SK-N-SH (cell line): ENCODE measurements around the gene TMEM170B. TPM values are rescaled to one million over a fixed set of nuclear protein-coding genes. Genes with fewer than 3 reads are reported as not detected.
A peak's percentile ranks its signal among the peaks of the same experiment; 100 is the strongest.

Experiments
- CTCF ChIA-PET: fragments of 300-600, 350-600 bp; formaldehyde crosslinking; extraction: SDS; loops from one replicate; lab custom pipeline; 2021; lab: Yijun Ruan, JAX
- POLR2A ChIA-PET: fragments of 350-600 bp; sonication (Branson Sonifier 250); formaldehyde crosslinking; extraction: SDS; loops from one replicate; lab custom pipeline; 2020; ENCODE audit warnings: antibody characterized with exemption, inconsistent platforms; lab: Yijun Ruan, JAX
- DNase-seq: peaks from one replicate; pipeline ENCODE4 v3.0.0; 2012
- H2AFZ ChIP-seq: fragments of 200-600 bp; sonication (generic); 2 replicates; pipeline ENCODE4 v1.8.1; 2016; ENCODE audit warnings: antibody characterized with exemption, mild to moderate bottlenecking, low read depth
- H3F3A ChIP-seq: fragments of 200-600 bp; sonication (generic); replicated peaks from 2 replicates; pipeline ENCODE3; 2016; ENCODE audit warnings: antibody characterized with exemption, mild to moderate bottlenecking; ENCODE audit not compliant: insufficient read depth
- H3K27ac ChIP-seq, 2 experiments: fragments of 200-500 bp in 1 of 2; fragments of 200-600 bp in 1 of 2; sonication (Bioruptor generic) in 1 of 2; sonication (generic), shearing (Covaris generic) in 1 of 2; 2 replicates each; pipeline versions ENCODE4 v1.5.1 to v1.6.1; 2014 to 2016; ENCODE audit warnings: low read depth in 2 of 2, inconsistent platforms in 1 of 2, low read length in 1 of 2, mild to moderate bottlenecking in 1 of 2, mixed read lengths in 1 of 2
- H3K27me3 ChIP-seq: fragments of 200-600 bp; sonication (generic), shearing (Covaris generic); 2 replicates; pipeline ENCODE4 v1.6.1; 2016; ENCODE audit warnings: mixed run types; ENCODE audit not compliant: insufficient read depth
- H3K36me3 ChIP-seq, 2 experiments: fragments of 200-500 bp in 1 of 2; fragments of 200-600 bp in 1 of 2; sonication (Bioruptor generic) in 1 of 2; sonication (generic) in 1 of 2; replicated peaks in 1 of 2; 2 replicates each; pipeline versions ENCODE3 to v1.5.1; 2014 to 2016; ENCODE audit warnings: low read length in 1 of 2, mild to moderate bottlenecking in 1 of 2; ENCODE audit not compliant: insufficient read depth in 2 of 2, control insufficient read depth in 1 of 2
- H3K4me1 ChIP-seq, 2 experiments: fragments of 200-500 bp in 1 of 2; fragments of 200-600 bp in 1 of 2; sonication (Bioruptor generic) in 1 of 2; sonication (generic), shearing (Covaris generic) in 1 of 2; 2 replicates each; pipeline versions ENCODE4 v1.5.1 to v1.6.1; 2014 to 2016; ENCODE audit warnings: low read depth in 1 of 2, low read length in 1 of 2, mixed run types in 1 of 2; ENCODE audit not compliant: insufficient read depth in 2 of 2, control insufficient read depth in 1 of 2
- H3K4me2 ChIP-seq: fragments of 200-600 bp; sonication (generic), shearing (Covaris generic); 2 replicates; pipeline ENCODE4 v1.6.1; 2017; ENCODE audit warnings: mixed run types
- H3K4me3 ChIP-seq, 2 experiments: fragments of 200-500 bp in 1 of 2; fragments of 200-600 bp in 1 of 2; sonication (Bioruptor generic) in 1 of 2; sonication (generic), shearing (Covaris generic) in 1 of 2; 2 replicates each; pipeline versions ENCODE4 v1.5.1 to v1.8.1; 2014 to 2016; ENCODE audit warnings: low read depth in 2 of 2, inconsistent platforms in 1 of 2, low read length in 1 of 2, mild to moderate bottlenecking in 1 of 2, mixed read lengths in 1 of 2, moderate library complexity in 1 of 2
- H3K79me2 ChIP-seq: fragments of 200-600 bp; sonication (generic); 2 replicates; pipeline ENCODE4 v1.8.1; 2017; ENCODE audit warnings: mild to moderate bottlenecking; ENCODE audit not compliant: insufficient read depth
- H3K9ac ChIP-seq: fragments of 200-600 bp; sonication (generic); 2 replicates; pipeline ENCODE4 v1.6.1; 2017; ENCODE audit warnings: mixed run types
- H3K9me2 ChIP-seq: fragments of 200-600 bp; sonication (generic); 2 replicates; pipeline ENCODE4 v1.6.1; 2017; ENCODE audit warnings: mixed run types
- H3K9me3 ChIP-seq: fragments of 200-600 bp; sonication (generic); 2 replicates; pipeline ENCODE4 v1.6.1; 2017; ENCODE audit warnings: mixed run types, mild to moderate bottlenecking, moderate library complexity
- H4K20me1 ChIP-seq: fragments of 200-600 bp; sonication (generic); 2 replicates; pipeline ENCODE4 v1.6.1; 2017; ENCODE audit warnings: mild to moderate bottlenecking, mixed run types; ENCODE audit not compliant: insufficient read depth
- CHD2 ChIP-seq: fragments of 150-350 bp; IDR thresholded peaks from 2 replicates; pipeline ENCODE4 v1.6.1; 2018; ENCODE audit warnings: low read length; ENCODE audit not compliant: partially characterized antibody
- ELF1 ChIP-seq: IDR thresholded peaks from 2 replicates; pipeline ENCODE4 v1.4.0; 2012
- EP300 ChIP-seq, 2 experiments: IDR thresholded peaks; 2 replicates each; pipeline versions ENCODE4 v1.4.0 to v1.6.1; 2012; ENCODE audit warnings: borderline replicate concordance in 1 of 2, low read depth in 1 of 2, low read length in 1 of 2
- FOXM1 ChIP-seq: IDR thresholded peaks from 2 replicates; pipeline ENCODE4 v1.4.0; 2012; ENCODE audit warnings: low read depth, mild to moderate bottlenecking
- GATA2 ChIP-seq: sonication (generic); formaldehyde crosslinking; IDR thresholded peaks from 2 replicates; pipeline ENCODE4 v1.5.0; 2020; ENCODE audit warnings: mild to moderate bottlenecking, missing genetic modification reagents
- MEF2A ChIP-seq: IDR thresholded peaks from 2 replicates; pipeline ENCODE4 v1.4.0; 2012; ENCODE audit warnings: low read depth, borderline replicate concordance
- NFIC ChIP-seq: IDR thresholded peaks from 2 replicates; pipeline ENCODE4 v1.4.0; 2012; ENCODE audit warnings: borderline replicate concordance
- REST ChIP-seq: IDR thresholded peaks from 2 replicates; pipeline ENCODE4 v1.6.1; 2012; ENCODE audit warnings: mild to moderate bottlenecking, low read depth, low read length, moderate library complexity
- RXRA ChIP-seq: IDR thresholded peaks from 2 replicates; pipeline ENCODE4 v1.4.0; 2012; ENCODE audit warnings: low read depth, mild to moderate bottlenecking, borderline replicate concordance
- TAF1 ChIP-seq: IDR thresholded peaks from 2 replicates; pipeline ENCODE4 v1.6.1; 2012; ENCODE audit warnings: low read depth, mild to moderate bottlenecking, low read length, moderate library complexity, borderline replicate concordance
- TCF12 ChIP-seq: IDR thresholded peaks from 2 replicates; pipeline ENCODE4 v1.4.0; 2012
- USF1 ChIP-seq: IDR thresholded peaks from 2 replicates; pipeline ENCODE4 v1.4.0; 2012; ENCODE audit warnings: low read depth, borderline replicate concordance
- YY1 ChIP-seq: IDR thresholded peaks from 2 replicates; pipeline ENCODE4 v1.4.0; 2012; ENCODE audit warnings: low read depth, mild to moderate bottlenecking
- ZBTB33 ChIP-seq: IDR thresholded peaks from 2 replicates; pipeline ENCODE4 v1.4.0; 2012; ENCODE audit warnings: low read depth, borderline replicate concordance
- WGBS: methylation state at CpG from one replicate; pipeline ENCODE4 v1.1.6; 2017; ENCODE audit warnings: low lambda C conversion rate; 5-methylcytosine and 5-hydroxymethylcytosine counted together
- polyA plus RNA-seq, 3 experiments: library from polyadenylated mRNA; depleted of rRNA; stranded (reverse); fragments of >200 nt; gene quantifications; 2 replicates each; pipeline ENCODE4 v1.2.3, GENCODE V29; 2012

TMEM170B gene
- polyA plus RNA-seq, 1 of the 3 experiments (the other 2 are of a cell fraction): 0.44 TPM

- TF ChIP-seq GATA2 (CRISPR knock-in tag): no peak
- TF ChIP-seq TCF12: no peak
- TF ChIP-seq RXRA: no peak
- no peak for TF ChIP-seq NFIC
- no peak for TF ChIP-seq REST
- no peak for TF ChIP-seq USF1
Observed at GRCh38 chr6:11604836-11605506, 67.4 kb downstream of the TMEM170B start (continued).

- no peaks in the 10 kb centered on the region for H3K27me3 ChIP-seq
- no peaks in the 10 kb centered on the region for H3K9me2 ChIP-seq
- no peak for TF ChIP-seq ELF1
- TF ChIP-seq YY1: no peak
- peak overlapping the region; percentile 58; the same call in 1 of the 2 replicates for H2AFZ ChIP-seq
- no peaks in the 10 kb centered on the region for H4K20me1 ChIP-seq
- H3K4me1 ChIP-seq: peaks cover 0 to 5% of the 10 kb centered on the region in 2 experiments; a peak in 3 of 4 replicates
- DNase-seq: no peak
- no peaks in the 10 kb centered on the region for H3K36me3 ChIP-seq
- peaks cover 17% of the 10 kb centered on the region for H3F3A ChIP-seq
- H3K79me2 ChIP-seq: no peaks in the 10 kb centered on the region
- no peak overlapping the region for H3K4me3 ChIP-seq
- H3K9ac ChIP-seq: no peak overlapping the region
- H3K9me3 ChIP-seq: no peaks in the 10 kb centered on the region
- H3K4me2 ChIP-seq: no peak overlapping the region
- 81% methylated on average over 4 of the region's 4 CpGs for WGBS
- ChIA-PET CTCF (interaction anchor here (1.1 to 2.5 kb wide), 2 partner anchors 10 to 685 kb away, joined by 3 to 11 read pairs; partner anchors contain the start of gene EDN1), POLR2A (no interaction called here)
- no peak overlapping the region for H3K27ac ChIP-seq
Observed at GRCh38 chr6:11605507-11605905, 68.0 kb downstream of the TMEM170B start.

- peaks cover 22% of the 10 kb centered on the region for H3F3A ChIP-seq
- no peak overlapping the region for H3K4me2 ChIP-seq
- 95% methylated on average over 6 of the region's 6 CpGs for WGBS
- no peak overlapping the region for H2AFZ ChIP-seq
- H4K20me1 ChIP-seq: no peaks in the 10 kb centered on the region
- ChIA-PET CTCF (interaction anchor here (0.7 to 2.5 kb wide), 2 partner anchors 11 to 50 kb away, joined by 3 to 11 read pairs; no protein-coding TSS in a partner anchor), POLR2A (no interaction called here)
- DNase-seq: no peak
- no peak overlapping the region for H3K9ac ChIP-seq
- H3K79me2 ChIP-seq: no peaks in the 10 kb centered on the region
- no peak overlapping the region for H3K27ac ChIP-seq
- no peaks in the 10 kb centered on the region for H3K27me3 ChIP-seq
- no peak overlapping the region for H3K4me3 ChIP-seq
- no peaks in the 10 kb centered on the region for H3K9me2 ChIP-seq
- H3K4me1 ChIP-seq: peaks cover 0 to 5% of the 10 kb centered on the region in 2 experiments; a peak in 3 of 4 replicates
- no peaks in the 10 kb centered on the region for H3K9me3 ChIP-seq
- no peaks in the 10 kb centered on the region for H3K36me3 ChIP-seq
- TF ChIP-seq CHD2 (no peak), REST (no peak), FOXM1 (no peak), MEF2A (no peak), TAF1 (no peak), EP300 (IDR thresholded peaks at IDR 0.05; ENCODE audit: borderline replicate concordance in 1 of 2, low read depth in 1 of 2, low read length in 1 of 2) (no peak), ZBTB33 (no peak)
Observed at GRCh38 chr6:11606332-11606731, 68.8 kb downstream of the TMEM170B start.
